Hematopoietic multipotent progenitor cell treated with erythropoietin and hydrocortisone succinate and interleukin-3 and kit ligand, for 8 days (in vitro differentiated cells): ENCODE data around the gene HSD17B11.
"Not testable (repeated sequence)": the region's sequence is repeated elsewhere in the genome, so short reads cannot be mapped to it uniquely, and the experiment has no call there.

Source experiments
- DNase-seq: peaks from one replicate; pipeline ENCODE4 v3.0.0-alpha.2; 2015

HSD17B11 gene

DNA sequence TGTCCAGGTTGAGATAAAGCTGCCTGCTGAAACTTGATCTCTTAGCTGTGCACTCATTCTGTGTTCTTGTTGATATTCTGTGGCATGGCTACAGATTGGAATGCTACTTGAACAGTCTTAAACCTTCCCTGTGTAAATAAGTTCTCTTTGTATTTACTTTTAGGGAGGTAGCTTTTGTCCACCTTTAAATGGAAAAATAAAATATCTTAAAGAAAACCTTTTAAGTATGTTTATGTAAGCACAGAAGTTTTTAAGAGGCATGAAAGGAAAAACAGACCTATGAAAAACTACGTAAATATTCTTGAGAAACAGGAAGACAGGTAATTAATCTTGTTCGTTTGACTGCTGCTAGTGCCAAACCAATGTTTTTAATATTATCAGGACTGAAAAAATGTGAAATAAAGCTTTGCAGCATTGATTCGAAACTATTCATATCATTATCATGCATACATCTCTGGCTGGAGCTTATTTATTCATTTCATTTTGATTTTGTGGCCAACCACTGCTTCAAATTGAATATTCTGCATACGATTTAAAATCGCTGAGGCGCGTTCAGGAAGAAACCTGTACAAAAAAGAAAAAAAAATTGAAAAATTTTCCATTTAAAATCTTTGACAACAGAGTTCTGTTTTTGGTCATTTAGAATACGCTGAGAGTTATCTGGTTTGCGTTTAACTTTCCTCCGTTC lies 86.1 kb downstream of the HSD17B11 start:
- no peak for DNase-seq

- no peak for DNase-seq
Measured at GRCh38 chr4:87299898-87300297, 91.1 kb downstream of the HSD17B11 start.

DNA sequence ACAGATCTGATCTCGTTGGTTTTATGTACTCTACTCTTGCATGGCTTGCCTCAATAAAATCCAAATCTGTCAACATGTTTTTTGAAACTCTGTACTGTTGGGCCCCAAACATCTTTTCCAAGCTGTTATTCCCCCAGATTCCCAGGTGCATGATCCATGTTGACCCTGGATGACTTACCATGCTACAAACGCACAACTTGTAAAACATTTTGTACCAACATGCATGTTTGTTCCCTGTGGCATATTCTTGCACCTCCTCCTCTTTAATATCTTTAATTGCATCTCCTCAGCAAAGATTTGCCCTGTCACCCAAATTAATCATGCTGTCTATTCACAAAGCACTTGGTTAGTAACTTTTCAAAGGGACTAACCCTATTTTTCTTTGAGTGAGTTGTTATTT lies 92.6 kb downstream of the HSD17B11 start:
- no peak for DNase-seq

- DNase-seq = not testable (repeated sequence)
Measured at GRCh38 chr4:87294911-87295310, 96.1 kb downstream of the HSD17B11 start.

DNA sequence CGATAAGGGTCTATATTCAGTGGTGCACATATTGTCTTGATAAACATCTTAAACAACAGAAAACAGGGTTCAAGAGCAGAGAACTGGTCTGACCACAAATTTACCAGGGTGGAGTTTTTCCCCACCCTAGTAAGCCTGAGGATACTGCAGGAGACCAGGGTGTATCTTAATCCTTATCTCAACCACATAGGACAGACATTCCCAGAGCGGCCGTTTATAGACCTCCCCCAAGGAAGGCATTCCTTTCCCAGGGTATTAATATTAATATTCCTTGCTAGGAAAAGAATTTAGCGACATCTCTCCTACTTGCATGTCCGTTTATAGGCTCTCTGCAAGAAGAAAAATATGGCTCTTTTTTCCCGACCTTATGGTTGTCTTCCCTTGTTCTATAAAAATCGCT lies 97.1 kb downstream of the HSD17B11 start:
- DNase-seq = not testable (repeated sequence)

- no peak for DNase-seq
Measured at GRCh38 chr4:87286970-87287369, 104.0 kb downstream of the HSD17B11 start.
